HG03175 (cell line): ENCODE data around the gene ARNT2.

Source experiments
- ATAC-seq: cut with Tn5 transposase; IDR thresholded peaks from one replicate; pipeline ENCODE4 v1.9.1; 2021; ENCODE audit warnings: mild to moderate bottlenecking, moderate library complexity; ENCODE audit not compliant: unreplicated experiment

ARNT2 gene

GRCh38 chr15:80587816-80588456, 183.8 kb downstream of the ARNT2 start:
- no peak for ATAC-seq

GRCh38 chr15:80588801-80589200, 184.6 kb downstream of the ARNT2 start:
- ATAC-seq: no peak

GRCh38 chr15:80590761-80591355, 186.7 kb downstream of the ARNT2 start:
- no peak for ATAC-seq

GRCh38 chr15:80591471-80591870, 187.3 kb downstream of the ARNT2 start:
- no peak for ATAC-seq

DNA sequence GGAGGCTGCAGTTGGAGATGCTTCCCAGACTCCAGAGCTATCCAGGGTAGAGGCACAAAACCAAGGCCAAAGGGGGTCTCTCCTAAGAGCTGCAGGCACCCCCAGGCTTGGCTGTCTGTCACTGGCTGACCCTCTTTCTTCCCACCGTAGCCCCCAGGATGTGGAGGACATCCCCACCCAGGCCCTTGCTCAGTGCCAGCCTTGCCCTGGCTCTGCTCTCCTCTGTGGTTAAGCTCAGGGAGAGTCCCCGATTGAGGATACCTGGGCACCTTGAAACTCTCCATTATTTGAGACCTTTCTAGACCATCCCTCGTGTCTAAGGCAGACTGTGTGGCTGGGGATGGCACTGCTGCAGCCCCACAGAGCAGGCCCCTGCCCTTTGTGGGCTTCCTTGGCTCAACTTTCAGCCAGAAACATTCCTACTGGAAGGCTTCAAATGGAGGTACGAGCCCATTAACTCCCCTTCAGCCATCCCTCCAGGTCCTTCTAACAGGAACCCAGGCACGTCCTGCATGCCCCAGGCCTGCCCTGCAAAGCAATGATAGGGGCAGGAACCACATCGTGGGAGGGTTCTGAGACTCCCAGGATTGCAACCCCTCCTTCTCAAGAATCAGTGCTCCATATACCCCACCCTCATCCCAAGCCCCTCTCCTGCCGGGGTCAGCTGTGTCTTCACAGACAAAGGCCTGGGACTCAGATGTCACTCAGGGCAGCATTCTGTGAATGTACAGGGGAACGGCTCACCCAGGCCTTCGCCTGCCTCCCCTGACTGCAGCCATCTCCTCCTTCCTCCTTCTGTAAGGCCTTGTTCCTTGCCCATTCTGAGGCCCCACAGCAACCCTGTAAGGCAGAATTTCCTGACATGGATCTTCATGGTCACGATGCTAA, 188.0 kb downstream of the ARNT2 start:
- no peak for ATAC-seq

- no peak for ATAC-seq
These were observed 189.4 kb downstream of the ARNT2 start for GRCh38 chr15:80593486-80594030.

DNA sequence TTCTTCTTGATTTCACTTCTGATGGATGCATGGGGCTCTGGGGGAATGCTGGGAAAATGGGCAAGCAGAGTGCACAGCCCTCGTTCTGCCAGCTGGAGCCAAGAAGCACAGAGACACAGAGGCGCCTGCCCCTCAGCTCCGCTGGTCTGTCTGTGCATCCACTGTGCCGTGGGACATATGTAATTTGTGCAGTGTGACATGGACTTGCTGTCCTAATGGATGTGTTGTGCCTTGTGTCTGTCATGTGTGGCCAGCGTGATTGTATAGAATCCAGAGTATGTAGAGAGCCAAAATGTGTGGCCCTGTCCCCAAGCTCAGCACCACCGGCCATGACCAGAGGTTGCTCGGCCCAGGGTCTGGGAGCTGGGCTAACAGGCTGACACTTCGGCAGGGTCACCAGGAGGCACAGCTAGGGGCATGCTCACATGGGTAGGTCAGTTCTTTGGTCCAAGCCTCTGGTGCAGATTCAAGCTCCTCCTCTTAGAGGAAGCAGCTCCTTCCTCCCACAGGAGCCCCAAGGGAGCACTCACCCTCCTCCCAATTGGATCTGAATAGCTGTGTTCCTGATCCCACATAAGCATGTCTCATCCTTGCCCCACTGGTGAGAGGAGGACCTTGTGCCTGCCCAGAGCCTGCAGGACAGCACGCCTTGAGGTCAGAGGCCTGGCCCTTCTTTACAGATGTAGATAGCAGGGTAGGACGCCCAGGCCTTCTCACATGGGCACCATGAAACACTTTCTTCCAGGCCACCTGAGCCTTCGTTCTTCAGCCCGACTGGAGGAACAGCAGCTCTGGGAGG, 190.1 kb downstream of the ARNT2 start:
- ATAC-seq: no peak

- ATAC-seq: no peak
These were observed 191.2 kb downstream of the ARNT2 start for GRCh38 chr15:80595396-80595795.

GRCh38 chr15:80596521-80596976, 192.4 kb downstream of the ARNT2 start:
- ATAC-seq: no peak

- no peak for ATAC-seq
These were observed 192.9 kb downstream of the ARNT2 start for GRCh38 chr15:80597076-80597475.

DNA sequence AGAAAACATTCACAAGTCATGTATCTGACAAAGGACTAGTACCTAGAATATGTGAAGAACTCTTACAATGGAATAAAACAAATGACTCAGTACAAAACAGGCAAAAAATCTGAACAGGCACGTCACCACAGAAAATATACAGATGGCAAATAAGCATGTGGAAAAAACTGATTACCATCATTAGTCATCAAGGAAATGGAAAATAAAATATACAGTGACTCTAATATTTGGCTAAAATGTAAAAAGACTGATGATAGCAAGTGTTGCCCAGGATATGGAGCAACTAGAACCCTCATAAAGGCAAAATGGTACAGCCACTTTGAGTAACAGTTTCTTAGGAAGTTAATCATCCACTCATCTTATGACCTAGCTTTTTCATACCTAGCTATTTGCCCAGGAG, 195.2 kb downstream of the ARNT2 start:
- ATAC-seq: no peak

DNA sequence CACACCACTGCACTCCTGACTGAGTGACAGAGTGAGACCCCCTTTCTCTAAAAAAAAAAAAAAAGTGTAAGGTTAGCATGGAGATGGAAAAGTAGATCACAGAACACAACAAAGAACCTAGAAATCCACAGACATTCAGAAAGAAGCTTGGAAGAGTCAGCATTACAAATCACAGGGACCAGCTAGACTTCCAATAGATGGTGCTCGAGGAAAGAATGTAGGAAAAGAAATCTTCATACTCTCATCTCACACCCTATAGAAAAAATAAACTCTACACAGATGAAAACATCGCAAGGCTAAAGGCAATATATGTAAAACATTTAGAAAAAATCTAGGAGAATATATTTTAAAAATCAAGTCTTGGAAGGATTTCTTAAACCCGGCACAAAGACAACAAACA, 196.4 kb downstream of the ARNT2 start:
- no peak for ATAC-seq

- no peak for ATAC-seq
These were observed 197.1 kb downstream of the ARNT2 start for GRCh38 chr15:80601256-80601655.

DNA sequence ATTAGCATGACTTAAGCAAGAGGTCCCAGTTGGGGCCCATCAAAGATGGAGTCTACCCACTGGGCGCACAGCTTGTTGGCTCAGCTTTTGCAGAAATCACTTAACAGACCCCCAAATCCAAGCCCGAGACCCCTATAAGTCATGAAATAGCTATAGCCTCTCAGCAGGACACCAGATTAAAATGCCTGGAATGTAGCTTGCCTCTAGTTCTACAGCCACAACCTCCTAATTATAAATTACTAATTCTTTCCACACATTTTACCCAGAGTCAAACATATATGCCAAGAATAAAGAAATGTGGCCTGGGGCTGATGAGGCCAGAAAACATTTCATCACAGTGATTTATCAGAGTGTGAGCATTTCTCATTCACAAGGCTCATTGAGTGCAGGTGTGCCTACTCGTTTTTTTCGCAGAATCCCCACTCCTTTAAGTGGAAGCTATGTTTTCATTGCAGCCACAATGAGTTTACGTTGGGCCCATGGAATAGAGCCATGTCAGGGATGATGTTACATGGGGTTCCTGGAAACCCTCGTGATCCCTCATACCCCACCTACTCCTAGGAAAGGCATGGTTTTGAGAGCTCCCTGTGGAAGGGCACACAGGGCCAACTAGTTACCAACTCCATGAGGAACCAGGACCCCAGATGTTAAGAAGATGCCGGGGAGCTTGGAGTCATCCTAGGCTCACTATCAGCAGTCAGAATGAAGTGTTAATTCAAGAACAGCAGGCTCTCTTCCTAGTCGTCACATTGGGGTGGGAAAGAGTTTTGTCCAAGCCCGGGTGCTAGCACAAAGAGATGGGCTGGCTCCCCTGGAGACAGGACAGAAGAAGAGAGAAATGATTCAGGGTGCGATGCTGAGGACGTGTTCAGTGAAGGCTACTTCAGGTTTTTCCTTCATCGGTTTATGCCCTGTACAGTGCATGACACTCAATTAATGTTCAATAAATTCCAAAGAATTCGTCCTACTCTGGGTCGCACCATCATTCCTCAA, 200.7 kb downstream of the ARNT2 start:
- ATAC-seq: no peak

GRCh38 chr15:80605591-80606150, 201.5 kb downstream of the ARNT2 start:
- ATAC-seq: no peak

- ATAC-seq: no peak
These were observed 202.4 kb downstream of the ARNT2 start for GRCh38 chr15:80606511-80607071.

DNA sequence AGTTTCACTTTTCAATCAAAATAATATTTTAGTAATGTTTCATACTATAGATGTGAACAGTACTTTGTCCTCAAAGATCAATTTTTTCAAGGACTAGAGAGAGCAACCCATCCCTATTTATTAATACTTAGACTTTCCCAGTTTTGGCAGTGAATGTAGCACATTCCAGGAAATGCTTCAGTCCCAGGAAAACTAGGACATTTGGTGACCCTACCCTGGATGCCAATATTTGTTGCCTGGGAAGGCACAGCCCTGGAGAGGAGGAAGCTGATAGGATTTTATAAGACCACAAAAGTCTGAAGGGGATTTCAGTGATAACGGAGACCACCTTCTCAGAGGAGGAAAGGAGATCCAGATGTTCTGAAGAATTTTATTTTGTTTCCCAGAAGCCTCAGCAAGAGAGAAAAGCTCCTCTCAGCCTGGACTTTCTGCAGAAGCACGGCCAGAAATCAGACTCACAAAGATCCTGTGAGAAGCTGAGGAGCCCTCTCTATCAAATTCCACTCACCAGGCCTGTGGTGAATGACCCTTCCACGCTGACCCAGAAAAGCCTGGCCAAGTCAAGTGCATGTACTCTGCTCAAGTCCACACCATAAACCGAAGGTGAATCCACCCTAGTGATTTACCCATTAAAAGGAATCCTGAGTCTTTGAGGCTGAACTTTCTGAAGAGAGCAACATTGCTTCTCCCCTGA, 203.3 kb downstream of the ARNT2 start:
- no peak for ATAC-seq

DNA sequence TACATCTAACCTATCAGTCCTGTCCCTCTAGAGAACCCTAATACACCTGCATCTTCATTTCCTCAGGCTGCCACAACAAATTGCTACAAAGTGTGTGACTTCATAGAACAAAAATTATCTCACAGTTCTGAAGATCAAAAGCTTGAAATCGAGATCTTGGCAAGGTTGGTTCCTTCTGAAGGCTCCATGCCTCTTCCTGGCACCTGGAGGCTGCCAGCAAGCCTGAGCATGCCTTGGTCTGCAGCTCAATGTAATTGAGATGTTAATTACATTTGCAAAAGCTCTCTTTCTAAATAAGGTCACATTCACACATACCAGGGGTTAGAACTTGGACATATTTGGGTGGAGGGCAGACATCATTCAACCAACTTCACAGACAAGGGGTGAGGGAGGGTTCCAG, 204.5 kb downstream of the ARNT2 start:
- no peak for ATAC-seq
